Activated CD8-positive, alpha-beta memory T cell treated with anti-CD3 and anti-CD28 coated beads for 48 hours (primary cell): ENCODE data around the gene RPLP1.
"Not testable (repeated sequence)": the region's sequence is repeated elsewhere in the genome, so short reads cannot be mapped to it uniquely, and the experiment has no call there.

Experiments used
- DNase-seq, 3 experiments: peaks; one replicate each; pipeline ENCODE4 v3.0.0-alpha.2; 2020; ENCODE audit warnings: low read depth in 2 of 3, low spot score in 2 of 3

The RPLP1 gene

DNA sequence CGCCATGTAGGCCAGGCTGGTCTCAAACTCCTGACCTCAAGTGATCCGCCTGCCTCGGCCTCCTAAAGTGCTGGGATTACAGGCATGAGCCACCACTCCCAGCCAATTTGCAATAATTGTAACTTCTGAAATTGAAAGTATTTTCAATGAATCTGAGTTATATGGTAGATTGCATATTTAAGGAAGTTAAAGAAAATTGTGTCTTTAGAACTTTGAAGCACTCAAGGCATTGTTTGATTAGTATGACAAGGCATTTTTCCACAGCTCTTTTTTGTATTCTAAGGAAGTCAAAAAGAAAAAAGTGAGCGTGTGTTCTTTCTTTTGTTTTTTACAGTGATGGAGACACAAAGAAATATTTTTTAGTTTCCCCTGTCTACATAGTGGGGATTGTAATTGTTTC lies 15.7 kb upstream of the RPLP1 start:
- DNase-seq, result no peak

DNA sequence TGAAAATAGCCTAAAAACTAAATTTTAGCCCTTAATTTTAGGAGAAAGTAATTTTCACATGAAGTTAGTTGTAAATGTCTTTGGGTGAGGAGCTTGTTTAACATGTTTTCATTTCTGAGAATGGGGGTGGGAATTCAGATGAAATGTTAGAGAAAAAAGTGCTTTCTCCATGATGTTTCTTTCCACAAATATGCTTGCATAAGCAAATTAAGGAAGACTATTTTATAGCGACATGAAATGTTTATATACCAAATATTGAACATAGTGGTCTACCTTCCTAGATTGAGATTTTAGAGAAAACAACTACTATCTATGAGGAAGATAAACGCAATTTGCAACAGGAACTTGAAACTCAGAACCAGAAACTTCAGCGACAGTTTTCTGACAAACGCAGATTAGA lies 13.0 kb upstream of the RPLP1 start:
- DNase-seq, result no peak

DNA sequence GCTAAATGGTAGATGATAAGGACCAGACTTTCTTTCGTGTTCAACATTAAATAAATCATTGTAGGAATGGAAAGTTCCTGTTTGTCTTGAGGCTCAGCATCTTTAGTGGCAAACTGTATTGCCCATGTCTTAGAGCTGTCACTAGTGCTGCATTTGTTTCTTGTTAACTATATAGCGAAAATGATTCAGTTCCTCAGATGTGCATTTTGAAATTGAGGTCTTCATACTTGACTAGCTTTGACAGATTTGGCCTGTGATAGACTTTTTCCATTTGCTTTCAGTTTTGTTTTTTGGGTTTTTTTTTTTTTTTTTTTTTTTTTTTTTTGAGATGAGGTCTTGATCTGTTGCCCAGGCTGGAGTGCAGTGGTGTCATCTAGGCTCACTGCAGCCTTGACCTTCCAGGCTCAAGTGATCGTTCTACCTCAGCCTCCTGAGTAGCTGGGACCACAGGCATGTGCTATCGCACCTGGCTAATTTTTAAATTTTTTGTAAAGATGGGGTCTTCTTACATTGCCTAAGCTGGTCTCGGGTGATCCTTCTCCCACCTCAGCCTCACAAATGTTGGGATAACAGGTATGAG lies 9.5 kb upstream of the RPLP1 start:
- DNase-seq, result no peak

DNA sequence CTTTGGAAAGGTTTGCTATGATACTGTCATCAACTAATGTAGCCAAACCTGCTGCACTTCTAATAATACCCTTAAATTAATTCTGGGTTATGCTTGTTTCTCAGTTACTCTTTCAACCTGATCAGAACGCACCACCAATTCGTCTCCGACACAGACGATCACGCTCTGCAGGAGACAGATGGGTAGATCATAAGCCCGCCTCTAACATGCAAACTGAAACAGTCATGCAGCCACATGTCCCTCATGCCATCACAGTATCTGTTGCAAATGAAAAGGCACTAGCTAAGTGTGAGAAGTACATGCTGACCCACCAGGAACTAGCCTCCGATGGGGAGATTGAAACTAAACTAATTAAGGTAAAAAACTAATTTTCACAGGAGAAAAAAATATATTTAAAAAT lies 7.9 kb upstream of the RPLP1 start:
- no peak for DNase-seq

DNA sequence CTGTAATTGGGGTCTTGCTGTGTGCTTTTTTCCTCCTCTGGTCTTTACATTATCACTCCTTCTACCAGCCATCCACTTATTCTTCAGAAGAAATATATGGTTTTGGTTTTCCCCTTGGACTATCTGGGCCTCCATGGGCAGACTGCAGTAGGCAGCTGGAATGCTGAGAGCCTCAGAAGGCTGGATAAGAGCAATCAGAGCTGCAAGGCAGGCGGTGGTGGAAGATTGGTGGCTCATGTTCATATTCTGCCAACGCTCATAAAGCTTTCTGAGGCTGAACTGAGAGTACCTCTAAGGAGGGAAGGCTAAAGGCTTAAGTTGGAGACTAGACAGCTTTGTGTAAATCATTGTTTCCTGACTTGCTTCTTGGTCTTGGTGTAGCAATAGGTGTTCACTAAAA lies 5.7 kb upstream of the RPLP1 start:
- DNase-seq, result no peak

DNA sequence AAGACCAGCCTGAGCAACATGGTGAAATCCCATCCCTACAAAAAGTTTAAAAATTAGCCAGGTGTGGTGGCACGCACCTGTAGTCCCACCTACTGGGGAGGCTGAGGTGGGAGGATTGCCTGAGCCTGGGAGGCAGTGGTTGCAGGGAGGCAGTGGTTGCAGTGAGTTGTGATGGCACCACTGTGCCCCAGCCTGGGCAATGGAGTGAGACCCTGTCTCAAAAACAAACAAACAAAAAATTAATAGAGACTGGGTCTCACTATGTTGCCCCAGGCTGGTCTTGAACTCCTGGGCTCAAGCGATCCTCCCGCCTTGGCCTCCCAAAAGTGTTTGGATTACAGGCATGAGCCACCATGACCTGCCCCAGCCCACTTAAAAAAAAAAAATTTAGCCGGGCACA lies 2.4 kb upstream of the RPLP1 start:
- not testable (repeated sequence) for DNase-seq

DNA sequence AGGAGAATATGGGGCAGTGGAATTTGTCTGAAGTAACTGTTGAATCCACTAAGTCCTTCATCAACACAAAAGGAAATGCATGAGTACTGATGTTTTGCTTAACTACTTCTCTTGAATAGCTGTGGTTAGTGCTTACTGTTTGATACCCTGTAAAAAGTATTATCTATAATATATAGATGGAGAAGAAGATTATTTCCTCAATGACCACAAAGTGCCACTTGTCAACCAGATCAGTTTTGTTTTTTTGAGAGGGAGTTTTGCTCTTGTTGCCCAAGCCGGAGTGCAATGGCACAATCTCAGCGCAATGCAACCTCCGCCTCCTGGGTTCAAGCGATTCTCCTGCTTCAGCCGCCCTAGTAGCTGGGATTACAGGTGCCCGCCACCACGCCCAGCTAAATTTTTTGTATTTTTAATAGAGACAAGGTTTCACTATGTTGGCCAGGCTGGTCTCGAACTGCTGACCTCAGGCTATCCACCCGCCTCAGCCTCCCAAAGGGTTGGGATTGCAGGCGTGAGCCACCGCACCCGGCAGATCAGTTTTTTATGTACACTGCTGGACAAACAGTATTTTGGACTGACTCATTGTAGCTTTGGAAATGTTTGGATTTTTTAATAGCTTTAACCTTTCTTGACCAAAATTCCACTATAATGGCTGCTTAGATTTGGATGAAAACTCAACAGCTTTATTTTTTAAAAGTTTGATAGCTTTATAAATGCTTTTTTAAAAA lies 1.5 kb upstream of the RPLP1 start:
- DNase-seq, result no peak

DNA sequence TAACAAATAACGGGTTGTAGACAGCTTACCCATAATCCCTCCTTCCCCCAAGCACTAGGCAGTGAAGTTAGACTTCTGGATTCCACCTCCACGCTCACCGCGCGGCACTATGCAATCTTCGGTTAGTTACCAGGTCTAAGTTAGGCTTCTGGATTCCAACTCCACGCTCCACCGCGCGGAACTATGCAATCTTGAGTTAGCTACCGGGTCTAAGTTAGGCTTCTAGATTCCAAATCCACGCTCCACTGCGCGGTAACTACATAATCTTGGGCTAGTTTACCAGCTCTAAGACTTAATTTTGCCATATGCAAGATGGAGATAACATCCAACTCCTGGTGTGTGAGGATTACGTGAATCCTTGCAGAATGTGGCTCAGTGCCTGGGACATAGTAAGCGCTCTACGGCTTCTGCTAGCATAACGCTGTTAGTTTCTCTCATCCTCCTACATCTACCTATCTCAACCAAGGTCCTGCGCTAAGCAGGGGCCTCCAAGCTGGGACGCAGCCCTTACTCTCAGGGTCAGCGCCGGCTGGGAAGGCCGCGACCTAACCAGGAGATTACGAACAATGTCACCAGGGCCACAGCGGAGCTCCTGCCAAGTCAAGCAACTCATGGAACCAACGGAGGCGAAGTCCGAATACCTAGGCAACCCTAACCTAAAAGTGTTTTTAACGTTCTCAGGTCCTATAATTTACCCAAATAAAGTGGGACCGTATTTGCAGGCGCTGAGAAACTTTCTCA lies 497 bp upstream of the RPLP1 start:
- no peak for DNase-seq

DNA sequence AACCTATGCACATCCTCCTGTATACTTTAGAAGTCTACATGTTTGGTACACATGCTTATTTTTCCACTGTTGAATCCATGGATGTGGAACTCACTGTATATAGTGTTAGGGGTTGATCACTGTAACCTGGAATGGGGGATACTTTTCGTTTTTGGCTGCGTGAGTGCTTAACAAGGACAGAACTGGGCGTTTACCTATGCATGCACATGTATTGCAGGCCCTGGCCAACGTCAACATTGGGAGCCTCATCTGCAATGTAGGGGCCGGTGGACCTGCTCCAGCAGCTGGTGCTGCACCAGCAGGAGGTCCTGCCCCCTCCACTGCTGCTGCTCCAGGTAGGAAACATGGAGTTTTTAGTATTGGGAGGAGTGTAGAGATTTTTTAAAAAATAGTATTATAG lies 2.3 kb downstream of the RPLP1 start:
- no peak for DNase-seq

DNA sequence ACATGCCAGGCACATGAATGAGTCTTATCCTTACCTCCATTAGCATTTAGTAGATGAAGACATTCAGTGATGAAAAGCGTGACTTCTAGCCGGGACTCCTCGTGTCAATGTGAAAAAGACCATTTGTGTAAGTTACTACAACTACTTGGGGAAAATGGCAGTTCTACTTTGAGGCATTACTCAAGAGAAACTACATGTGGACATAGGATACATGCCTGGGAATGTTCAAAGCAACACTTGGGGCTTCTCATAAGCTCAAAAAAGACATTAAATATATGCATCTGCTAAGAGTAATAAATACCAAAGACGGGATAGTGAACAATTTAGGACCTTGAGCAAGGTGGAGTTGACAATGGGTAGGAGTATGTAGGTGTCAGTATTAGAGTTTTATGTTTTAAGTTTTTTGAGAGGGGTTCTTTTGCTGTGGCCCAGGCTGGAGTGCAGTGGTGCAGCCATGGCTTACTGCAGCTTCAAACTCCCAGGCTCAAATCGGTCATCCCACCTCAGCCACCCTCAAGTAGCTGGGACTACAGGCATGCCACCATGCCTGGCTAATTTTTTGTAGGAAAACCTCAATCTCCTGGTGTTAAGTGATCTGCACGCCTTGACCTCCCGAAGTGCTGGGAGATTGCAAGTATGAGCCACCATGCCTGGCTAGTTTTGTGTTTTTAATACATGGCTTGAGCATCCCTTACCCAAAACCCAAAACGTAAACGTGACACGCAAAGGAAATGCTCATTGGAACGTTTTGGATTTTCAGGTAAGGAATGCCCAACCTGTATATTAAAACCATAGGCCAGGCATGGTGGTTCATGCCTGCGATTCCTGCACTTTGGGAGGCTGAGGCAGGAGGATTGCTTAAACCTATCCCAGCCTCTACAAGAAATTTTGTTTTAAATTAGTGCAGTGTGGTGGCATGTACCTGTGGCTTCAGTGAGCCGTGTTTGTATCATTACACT lies 3.9 kb downstream of the RPLP1 start:
- no peak for DNase-seq

DNA sequence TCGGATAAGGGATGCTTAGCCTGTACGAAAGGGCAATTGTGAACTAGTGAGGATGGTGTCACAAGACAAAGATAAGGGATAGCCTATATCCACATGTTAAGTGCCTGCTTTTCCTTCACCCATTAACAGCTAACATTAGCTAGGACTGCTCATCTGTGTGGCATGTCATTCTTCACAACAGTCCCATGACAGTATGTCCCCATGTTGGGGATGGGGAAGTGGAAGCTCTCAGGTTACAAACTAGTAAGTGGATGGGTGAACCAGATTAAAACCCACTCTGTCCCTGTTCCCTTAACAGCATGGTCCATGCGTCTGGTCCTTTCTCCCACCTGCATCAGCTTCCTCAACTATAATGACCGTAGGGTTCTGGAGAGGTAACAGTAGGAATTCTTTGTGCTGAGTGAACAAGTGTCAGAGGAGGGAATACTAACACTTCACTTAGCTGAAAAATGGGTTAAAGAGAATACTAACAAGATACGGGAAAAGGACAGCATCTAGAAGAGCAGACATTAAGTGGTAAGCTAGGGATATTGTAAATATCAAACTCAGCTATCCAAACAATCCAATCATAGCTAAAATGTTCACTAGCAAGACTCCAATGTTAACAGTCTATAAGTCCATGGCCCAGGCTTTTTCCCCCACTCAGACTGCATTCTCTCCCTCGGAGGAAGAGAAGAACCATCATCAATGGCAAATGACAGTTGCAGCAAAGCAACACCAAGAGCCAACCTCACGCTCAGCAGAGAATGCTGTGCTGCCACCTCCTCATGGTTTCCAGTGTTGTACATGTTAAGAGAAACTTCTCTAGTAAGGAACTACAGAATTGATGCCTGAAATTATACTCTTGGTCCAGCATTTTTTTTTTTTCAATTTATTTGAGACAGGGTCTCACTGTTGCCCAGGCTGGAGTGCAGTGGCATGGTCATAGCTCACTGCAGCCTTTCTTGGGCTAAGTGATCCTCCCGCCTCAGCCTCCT lies 5.0 kb downstream of the RPLP1 start:
- no peak for DNase-seq

DNA sequence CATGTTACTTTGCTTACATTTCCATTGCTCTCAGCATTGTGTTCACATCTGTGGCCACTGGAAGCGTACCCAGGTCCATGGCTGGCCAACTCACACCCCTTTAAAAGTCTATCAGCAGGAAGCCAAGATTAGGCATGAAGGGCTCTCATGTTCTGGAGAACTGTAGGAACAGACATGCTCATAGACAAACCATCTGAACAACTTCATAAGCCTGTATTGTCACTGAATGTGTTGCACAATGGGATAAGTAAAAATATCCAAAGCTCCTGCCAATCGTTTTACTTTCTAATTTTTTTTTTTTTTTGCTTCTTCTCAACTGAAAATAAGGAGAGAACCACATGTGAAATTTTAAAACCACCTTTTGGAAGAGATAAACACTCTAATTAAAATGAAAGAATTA lies 6.4 kb downstream of the RPLP1 start:
- no peak for DNase-seq

DNA sequence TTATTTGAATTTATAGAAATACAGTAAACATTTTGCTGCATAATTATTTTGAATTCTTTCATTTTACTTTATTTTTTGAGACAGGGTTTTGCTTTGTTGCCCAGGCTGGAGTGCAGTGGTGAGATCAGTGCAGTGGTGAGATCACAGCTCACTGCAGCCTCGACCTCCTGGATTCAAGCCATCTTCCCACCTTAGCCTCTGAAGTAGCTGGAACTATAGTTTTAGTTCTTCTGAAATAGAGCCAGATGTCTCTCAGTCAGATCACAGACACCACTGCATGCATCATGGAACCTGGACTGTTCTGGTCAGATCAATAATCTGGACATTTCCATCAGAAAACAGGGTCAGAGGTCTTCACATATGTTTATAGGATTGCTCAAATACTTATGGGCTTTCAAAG lies 7.9 kb downstream of the RPLP1 start:
- DNase-seq, result no peak

DNA sequence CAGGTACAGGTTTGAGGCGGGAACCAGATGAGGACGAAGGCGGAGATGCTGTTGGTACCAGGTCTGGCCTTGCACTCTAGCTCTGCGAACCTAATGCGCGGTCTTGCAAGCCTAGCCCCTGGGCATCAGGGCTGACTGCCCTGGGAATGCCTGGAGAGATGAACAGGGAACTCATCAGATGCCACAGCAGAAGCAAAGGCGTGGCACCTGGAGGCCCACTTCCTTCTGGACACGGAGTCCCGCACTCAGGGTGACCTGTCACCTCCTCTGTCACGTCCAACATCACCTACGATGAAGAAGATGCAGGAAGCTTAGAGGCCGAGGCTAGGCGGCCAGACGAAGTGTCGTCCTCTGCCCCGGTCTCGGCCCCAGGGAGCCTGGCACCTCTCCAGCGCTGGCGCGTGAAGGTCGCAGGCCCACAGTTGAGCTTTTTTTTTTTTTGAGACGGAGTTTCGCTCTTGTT lies 9.4 kb downstream of the RPLP1 start:
- no peak for DNase-seq

DNA sequence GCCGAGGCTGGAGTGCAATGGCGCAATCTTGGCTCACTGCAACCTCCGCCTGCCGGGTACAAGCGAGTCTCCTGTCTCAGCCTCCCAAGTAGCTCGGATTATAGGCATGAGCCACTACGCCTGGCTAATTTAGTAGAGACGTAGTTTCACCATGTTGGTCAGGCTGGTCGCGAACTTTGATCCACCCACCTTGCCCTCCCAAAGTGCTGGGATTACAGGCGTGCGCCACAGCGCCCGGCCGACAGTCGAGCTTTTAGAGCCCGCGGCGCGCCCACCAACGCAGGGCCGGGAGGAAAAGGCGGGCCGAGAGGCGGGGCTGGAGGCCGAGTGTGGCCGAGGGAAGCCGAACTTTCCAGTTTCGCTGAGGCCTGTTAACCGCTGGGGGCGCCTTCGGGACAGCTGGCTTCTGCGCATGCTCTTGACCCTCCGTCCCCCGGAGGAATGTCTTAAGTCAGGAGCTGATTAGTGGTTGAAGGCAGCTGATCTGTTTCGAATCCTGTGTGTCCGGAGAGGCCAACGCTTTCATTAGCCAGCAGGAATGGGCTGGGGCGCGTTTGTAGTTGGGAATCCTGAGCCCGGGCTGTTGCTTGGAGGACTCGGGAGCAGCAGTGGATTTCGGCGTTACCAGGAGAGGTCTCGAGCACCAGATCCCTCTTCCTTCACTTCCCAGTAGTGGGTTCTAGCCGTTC lies 10.0 kb downstream of the RPLP1 start:
- peak; percentile 70 to 83 (median 82) for DNase-seq

DNA sequence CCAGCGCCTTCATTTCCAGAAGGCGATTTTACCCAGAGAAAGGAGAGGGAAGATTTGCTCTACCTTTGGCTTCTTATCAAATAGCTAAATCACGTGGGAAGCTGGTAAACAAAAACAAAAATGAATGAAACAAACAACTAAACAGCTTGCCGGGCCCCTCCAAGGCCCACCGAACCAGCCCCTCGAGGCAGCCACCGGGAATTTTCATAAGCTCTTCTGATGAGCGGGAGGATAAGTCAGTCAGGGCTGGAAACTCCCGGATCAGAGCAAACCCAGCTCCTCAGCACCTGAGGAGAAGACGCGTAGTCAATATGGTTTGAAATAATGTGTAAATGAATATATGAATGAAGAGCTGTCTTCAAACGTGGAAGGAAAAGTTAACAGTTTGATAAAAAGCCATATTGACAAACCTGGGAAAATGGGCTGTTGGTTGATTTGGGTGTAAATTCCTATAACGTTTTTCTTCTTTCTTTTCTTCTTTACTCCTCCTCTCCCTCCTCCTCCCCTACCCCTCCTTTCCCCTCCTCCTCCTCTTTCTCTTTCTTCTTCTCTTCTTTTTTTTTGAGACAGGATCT lies 10.7 kb downstream of the RPLP1 start:
- DNase-seq, result no peak

DNA sequence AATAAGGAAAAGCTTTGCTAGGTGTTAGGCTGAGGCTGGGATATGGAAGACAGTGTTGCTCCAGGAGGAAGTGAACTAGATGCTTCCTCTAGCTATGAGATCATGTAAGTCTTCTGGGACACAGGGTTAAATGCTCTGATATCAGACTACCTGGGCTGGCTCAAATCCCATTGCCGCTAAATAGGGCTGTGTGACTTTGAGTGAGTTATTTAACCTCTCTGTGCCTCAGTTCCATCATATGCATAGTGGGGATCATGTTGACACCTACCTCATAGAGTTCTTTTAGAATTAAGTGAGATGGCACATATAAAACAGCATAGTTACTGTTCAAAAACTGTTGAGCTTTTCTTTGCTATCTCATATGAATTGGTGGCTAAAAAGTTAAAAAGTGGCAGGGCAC lies 12.6 kb downstream of the RPLP1 start:
- no peak for DNase-seq

DNA sequence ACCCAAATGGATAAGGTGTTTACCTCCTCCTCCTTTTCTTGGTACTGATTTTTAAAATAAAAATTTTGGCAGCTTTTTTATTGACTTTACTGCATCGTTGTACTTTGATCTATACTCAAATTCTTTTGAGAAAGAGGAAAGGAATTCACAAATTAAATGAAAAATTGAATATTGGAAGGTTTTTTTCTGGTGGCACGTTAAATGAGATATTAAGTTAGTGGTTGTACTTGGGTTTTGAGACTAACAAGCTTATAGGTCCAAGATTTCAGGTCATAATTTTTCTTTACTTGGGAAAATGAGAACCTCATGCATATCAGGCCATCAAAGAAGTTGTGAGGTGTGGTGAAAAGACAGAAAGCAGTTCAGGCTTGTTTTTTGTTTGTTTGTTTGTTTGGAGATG lies 14.1 kb downstream of the RPLP1 start:
- no peak for DNase-seq

DNA sequence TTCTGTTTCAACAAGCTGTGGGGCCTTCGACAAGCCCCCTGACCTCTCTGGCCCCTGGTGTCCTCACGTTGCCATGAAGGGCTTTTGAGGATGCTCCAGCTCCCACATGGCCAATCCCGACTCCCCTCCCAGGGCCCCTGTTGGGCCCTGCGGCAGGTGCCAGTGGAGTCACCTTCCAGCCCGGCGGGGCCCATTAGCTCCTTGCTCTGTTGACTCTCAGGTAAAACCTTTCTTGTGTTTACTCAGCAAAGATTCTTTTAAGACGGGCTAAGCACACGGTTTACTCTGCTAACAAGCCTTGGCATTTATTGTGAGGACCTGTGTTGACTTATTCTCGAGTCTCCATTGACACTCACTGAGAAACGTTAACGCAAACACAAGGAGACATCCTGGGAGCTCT lies 15.0 kb downstream of the RPLP1 start:
- no peak for DNase-seq
